HepG2 (cell line): ENCODE data around the gene NUCB1. TPM values are rescaled to one million over a fixed set of nuclear protein-coding genes. Genes with fewer than 3 reads are reported as not detected.
A peak's percentile ranks its signal among the peaks of the same experiment; 100 is the strongest.

Source experiments
- DR1 ChIP-seq: sonication (generic); formaldehyde crosslinking; IDR thresholded peaks from 2 replicates; pipeline ENCODE4 v1.8.0; 2021; ENCODE audit warnings: mild to moderate bottlenecking, missing genetic modification reagents, inconsistent platforms
- FOXO1 ChIP-seq: sonication (generic); formaldehyde crosslinking; IDR thresholded peaks from 2 replicates; pipeline ENCODE4 v1.4.0; 2020; ENCODE audit warnings: missing genetic modification reagents
- IKZF4 ChIP-seq: sonication (generic); formaldehyde crosslinking; IDR thresholded peaks from 2 replicates; pipeline ENCODE4 v1.5.1; 2020; ENCODE audit warnings: borderline replicate concordance, mild to moderate bottlenecking, low read depth, missing genetic modification reagents; ENCODE audit errors: not compliant biosample characterization
- IRX3 ChIP-seq: sonication (generic); formaldehyde crosslinking; IDR thresholded peaks from 2 replicates; pipeline ENCODE4 v1.8.1; 2023; ENCODE audit warnings: mild to moderate bottlenecking, low read depth, missing genetic modification reagents, borderline replicate concordance
- KLF11 ChIP-seq: IDR thresholded peaks from 2 replicates; pipeline ENCODE4 v1.6.1; 2016; ENCODE audit warnings: missing compliant biosample characterization
- KLF16 ChIP-seq, 2 experiments: sonication (generic) in 1 of 2; formaldehyde crosslinking in 1 of 2; IDR thresholded peaks; 2 replicates each; pipeline versions ENCODE4 v1.6.1 to v1.8.0; 2016 to 2023; ENCODE audit warnings: missing genetic modification reagents in 2 of 2, missing compliant biosample characterization in 1 of 2
- KMT2B ChIP-seq: IDR thresholded peaks from 2 replicates; pipeline ENCODE4 v1.6.1; 2016; ENCODE audit warnings: missing genetic modification reagents, missing compliant biosample characterization
- MED8 ChIP-seq: sonication (generic); formaldehyde crosslinking; IDR thresholded peaks from 2 replicates; pipeline ENCODE4 v1.8.1; 2023; ENCODE audit warnings: mild to moderate bottlenecking, missing genetic modification reagents; ENCODE audit not compliant: insufficient replicate concordance
- MIXL1 ChIP-seq: IDR thresholded peaks from 2 replicates; pipeline ENCODE4 v1.6.1; 2016
- PLSCR1 ChIP-seq: sonication (generic); formaldehyde crosslinking; IDR thresholded peaks from 2 replicates; pipeline ENCODE4 v1.5.0; 2020; ENCODE audit warnings: missing genetic modification reagents, mild to moderate bottlenecking, borderline replicate concordance
- SMC3 ChIP-seq: IDR thresholded peaks from 2 replicates; pipeline ENCODE4 v1.6.1; 2011; ENCODE audit warnings: low read length, improper control_type of control experiment
- SMYD3 ChIP-seq: sonication (generic); formaldehyde crosslinking; IDR thresholded peaks from 2 replicates; pipeline ENCODE4 v1.8.1; 2023; ENCODE audit warnings: mild to moderate bottlenecking, missing genetic modification reagents
- ZMAT3 ChIP-seq: sonication (generic); formaldehyde crosslinking; conservative IDR thresholded peaks from 2 replicates; pipeline ENCODE4 v1.7.0; 2021; ENCODE audit warnings: missing genetic modification reagents
- ZNF557 ChIP-seq: sonication (generic); formaldehyde crosslinking; IDR thresholded peaks from 2 replicates; pipeline ENCODE4 v1.4.0; 2020; ENCODE audit warnings: missing genetic modification reagents
- ZNF567 ChIP-seq: sonication (generic); formaldehyde crosslinking; IDR thresholded peaks from 2 replicates; pipeline ENCODE4 v1.8.1; 2023; ENCODE audit warnings: mild to moderate bottlenecking, missing genetic modification reagents, borderline replicate concordance
- ZNF713 ChIP-seq: sonication (generic); formaldehyde crosslinking; IDR thresholded peaks from 2 replicates; pipeline ENCODE4 v1.4.0; 2020; ENCODE audit warnings: mild to moderate bottlenecking, missing genetic modification reagents
- ZSCAN21 ChIP-seq: sonication (generic); formaldehyde crosslinking; IDR thresholded peaks from 2 replicates; pipeline ENCODE4 v1.8.0; 2022; ENCODE audit warnings: mild to moderate bottlenecking, missing genetic modification reagents, moderate library complexity, borderline replicate concordance
- polyA plus RNA-seq, 8 experiments: library from polyadenylated mRNA; depleted of rRNA in 3 of 8; stranded (reverse) in 7 of 8; unstranded in 1 of 8; fragments of >200 nt; fragmentation: Illumina TruSeq in 4 of 8; extraction: Trizol in 4 of 8; gene quantifications; 2 replicates each; pipeline versions ENCODE4 v1.2.1 to v1.2.3, GENCODE V29; 2011 to 2016; ENCODE audit warnings: low read depth in 4 of 8, missing spikeins in 1 of 8, mixed read lengths in 1 of 8; ENCODE audit not compliant: insufficient read depth in 1 of 8
- total RNA-seq, 5 experiments: library from RNA; depleted of rRNA; stranded (reverse); fragments of >200 nt; fragmentation: Illumina TruSeq; extraction: Trizol; gene quantifications; 2 replicates each; pipeline ENCODE4 v1.2.3, GENCODE V29; 2016; ENCODE audit warnings: low read depth in 1 of 5
- TF ChIP-seq, protein P1 (sequence below): sonication (generic); formaldehyde crosslinking; IDR thresholded peaks from 2 replicates; pipeline ENCODE4 v1.4.0; 2020; ENCODE audit warnings: missing genetic modification reagents
- TF ChIP-seq, protein P2 (sequence below): sonication (generic); formaldehyde crosslinking; IDR thresholded peaks from 2 replicates; pipeline ENCODE4 v1.8.1; 2023; ENCODE audit warnings: mild to moderate bottlenecking, inconsistent platforms, moderate library complexity, missing genetic modification reagents, borderline replicate concordance
- TF ChIP-seq, protein P3 (sequence below): sonication (generic); formaldehyde crosslinking; conservative IDR thresholded peaks from 2 replicates; pipeline ENCODE4 v1.4.0; 2020; ENCODE audit warnings: missing genetic modification reagents

Gene NUCB1
- total and polyA plus RNA-seq, 2 of the 13 experiments (the other 11 are each of a cell fraction or from before 2014, with no cell fraction given): 82.3 to 106 TPM

GRCh38 chr19:48963371-48964204 lies 63.5 kb downstream of the NUCB1 start (continued):
- peak; percentile 75 for TF ChIP-seq MED8 (CRISPR knock-in tag)
- TF ChIP-seq FOXO1 (CRISPR knock-in tag): no peak; the same call in 1 of the 2 replicates
- peak; percentile 21 for TF ChIP-seq MIXL1 (CRISPR knock-in tag)
- peak; percentile 59; the same call in 1 of the 2 replicates for TF ChIP-seq KLF11
- TF ChIP-seq ZSCAN21 (CRISPR knock-in tag): 0 out of 2 replicates have a peak, but pooled peaks have one; percentile 61
- TF ChIP-seq IKZF4: no peak
- no peak for TF ChIP-seq ZNF713 (CRISPR knock-in tag)
- TF ChIP-seq KLF16 (CRISPR knock-in tag; IDR thresholded peaks at IDR 0.05): peak in 1 of 2 experiments; percentile 79; a peak in 2 of 4 replicates
- no peak; the same call in 1 of the 2 replicates for TF ChIP-seq SMC3
- TF ChIP-seq ZNF557 (CRISPR knock-in tag): no peak
- TF ChIP-seq ZMAT3 (CRISPR knock-in tag): peak; percentile 55
- TF ChIP-seq IRX3 (CRISPR knock-in tag): peak; percentile 68; the same call in 1 of the 2 replicates
- TF ChIP-seq, protein P1, sequence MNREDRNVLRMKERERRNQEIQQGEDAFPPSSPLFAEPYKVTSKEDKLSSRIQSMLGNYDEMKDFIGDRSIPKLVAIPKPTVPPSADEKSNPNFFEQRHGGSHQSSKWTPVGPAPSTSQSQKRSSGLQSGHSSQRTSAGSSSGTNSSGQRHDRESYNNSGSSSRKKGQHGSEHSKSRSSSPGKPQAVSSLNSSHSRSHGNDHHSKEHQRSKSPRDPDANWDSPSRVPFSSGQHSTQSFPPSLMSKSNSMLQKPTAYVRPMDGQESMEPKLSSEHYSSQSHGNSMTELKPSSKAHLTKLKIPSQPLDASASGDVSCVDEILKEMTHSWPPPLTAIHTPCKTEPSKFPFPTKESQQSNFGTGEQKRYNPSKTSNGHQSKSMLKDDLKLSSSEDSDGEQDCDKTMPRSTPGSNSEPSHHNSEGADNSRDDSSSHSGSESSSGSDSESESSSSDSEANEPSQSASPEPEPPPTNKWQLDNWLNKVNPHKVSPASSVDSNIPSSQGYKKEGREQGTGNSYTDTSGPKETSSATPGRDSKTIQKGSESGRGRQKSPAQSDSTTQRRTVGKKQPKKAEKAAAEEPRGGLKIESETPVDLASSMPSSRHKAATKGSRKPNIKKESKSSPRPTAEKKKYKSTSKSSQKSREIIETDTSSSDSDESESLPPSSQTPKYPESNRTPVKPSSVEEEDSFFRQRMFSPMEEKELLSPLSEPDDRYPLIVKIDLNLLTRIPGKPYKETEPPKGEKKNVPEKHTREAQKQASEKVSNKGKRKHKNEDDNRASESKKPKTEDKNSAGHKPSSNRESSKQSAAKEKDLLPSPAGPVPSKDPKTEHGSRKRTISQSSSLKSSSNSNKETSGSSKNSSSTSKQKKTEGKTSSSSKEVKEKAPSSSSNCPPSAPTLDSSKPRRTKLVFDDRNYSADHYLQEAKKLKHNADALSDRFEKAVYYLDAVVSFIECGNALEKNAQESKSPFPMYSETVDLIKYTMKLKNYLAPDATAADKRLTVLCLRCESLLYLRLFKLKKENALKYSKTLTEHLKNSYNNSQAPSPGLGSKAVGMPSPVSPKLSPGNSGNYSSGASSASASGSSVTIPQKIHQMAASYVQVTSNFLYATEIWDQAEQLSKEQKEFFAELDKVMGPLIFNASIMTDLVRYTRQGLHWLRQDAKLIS (CRISPR knock-in tag): peak; percentile 87
- TF ChIP-seq PLSCR1: no peak; the same call in 1 of the 2 replicates
- peak; percentile 85 for TF ChIP-seq KMT2B (CRISPR knock-in tag)
- peak; percentile 45; the same call in 1 of the 2 replicates for TF ChIP-seq DR1 (CRISPR knock-in tag)
- TF ChIP-seq, protein P2, sequence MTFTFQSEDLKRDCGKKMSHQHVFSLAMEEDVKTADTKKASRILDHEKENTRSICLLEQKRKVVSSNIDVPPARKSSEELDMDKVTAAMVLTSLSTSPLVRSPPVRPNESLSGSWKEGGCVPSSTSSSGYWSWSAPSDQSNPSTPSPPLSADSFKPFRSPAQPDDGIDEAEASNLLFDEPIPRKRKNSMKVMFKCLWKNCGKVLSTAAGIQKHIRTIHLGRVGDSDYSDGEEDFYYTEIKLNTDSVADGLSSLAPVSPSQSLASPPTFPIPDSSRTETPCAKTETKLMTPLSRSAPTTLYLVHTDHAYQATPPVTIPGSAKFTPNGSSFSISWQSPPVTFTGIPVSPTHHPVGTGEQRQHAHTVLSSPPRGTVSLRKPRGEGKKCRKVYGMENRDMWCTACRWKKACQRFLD (CRISPR knock-in tag): no peak
- TF ChIP-seq, protein P3, sequence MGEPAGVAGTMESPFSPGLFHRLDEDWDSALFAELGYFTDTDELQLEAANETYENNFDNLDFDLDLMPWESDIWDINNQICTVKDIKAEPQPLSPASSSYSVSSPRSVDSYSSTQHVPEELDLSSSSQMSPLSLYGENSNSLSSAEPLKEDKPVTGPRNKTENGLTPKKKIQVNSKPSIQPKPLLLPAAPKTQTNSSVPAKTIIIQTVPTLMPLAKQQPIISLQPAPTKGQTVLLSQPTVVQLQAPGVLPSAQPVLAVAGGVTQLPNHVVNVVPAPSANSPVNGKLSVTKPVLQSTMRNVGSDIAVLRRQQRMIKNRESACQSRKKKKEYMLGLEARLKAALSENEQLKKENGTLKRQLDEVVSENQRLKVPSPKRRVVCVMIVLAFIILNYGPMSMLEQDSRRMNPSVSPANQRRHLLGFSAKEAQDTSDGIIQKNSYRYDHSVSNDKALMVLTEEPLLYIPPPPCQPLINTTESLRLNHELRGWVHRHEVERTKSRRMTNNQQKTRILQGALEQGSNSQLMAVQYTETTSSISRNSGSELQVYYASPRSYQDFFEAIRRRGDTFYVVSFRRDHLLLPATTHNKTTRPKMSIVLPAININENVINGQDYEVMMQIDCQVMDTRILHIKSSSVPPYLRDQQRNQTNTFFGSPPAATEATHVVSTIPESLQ: no peak
- peak; percentile 92; the same call in 1 of the 2 replicates for TF ChIP-seq SMYD3 (CRISPR knock-in tag)
- TF ChIP-seq ZNF567 (CRISPR knock-in tag): 0 out of 2 replicates have a peak, but pooled peaks have one; percentile 40
